ENCODE measurements around the gene PASK. TPM values are rescaled to one million over a fixed set of nuclear protein-coding genes. Genes with fewer than 3 reads are reported as not detected.

Gene PASK
- 0.81 and 1.8 TPM in 2 replicates for total RNA-seq

DNA sequence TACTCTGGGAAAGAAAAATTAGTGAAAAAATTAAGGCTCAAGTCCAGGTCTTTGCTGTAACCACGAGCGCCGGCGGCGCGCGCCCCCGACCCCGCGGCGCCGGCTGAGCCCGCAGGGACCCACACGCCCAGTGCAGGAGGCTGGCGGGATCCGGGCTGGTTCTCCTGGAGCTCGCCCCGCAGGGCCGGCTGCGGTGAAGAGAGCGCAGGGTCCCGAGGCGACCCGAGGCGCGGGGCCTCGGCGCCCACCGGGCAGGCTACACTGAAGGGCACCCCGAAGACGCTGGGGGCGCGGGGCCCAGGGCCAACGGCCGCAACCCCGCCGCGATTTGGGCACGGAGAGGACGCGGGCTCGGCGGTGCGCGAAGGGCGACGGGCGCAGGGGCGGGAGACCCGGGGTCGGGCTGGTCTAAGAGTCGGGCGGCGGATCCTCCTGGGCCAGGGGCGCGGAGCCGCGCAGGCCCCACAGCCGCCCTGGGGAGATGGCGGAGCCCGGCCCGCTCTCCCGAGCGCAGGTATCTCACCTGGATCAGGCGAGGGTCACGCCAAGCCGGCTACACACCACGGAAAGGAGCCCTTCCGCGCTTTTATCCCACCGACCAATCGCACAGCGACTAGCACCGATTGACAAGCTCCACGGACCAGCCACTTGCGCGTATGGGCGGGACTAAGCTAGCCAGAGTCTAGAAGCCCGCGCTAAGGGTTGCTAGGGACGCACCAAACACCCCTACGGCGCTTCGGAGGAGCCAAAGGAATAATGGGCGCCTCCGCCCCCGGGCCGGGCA, at the start of gene PASK:
Gene PASK, minus strand, starts transcription at position 582 of the 784 bp plus-strand sequence. CDS start 6,440 bp downstream, outside the sequence.

DNA sequence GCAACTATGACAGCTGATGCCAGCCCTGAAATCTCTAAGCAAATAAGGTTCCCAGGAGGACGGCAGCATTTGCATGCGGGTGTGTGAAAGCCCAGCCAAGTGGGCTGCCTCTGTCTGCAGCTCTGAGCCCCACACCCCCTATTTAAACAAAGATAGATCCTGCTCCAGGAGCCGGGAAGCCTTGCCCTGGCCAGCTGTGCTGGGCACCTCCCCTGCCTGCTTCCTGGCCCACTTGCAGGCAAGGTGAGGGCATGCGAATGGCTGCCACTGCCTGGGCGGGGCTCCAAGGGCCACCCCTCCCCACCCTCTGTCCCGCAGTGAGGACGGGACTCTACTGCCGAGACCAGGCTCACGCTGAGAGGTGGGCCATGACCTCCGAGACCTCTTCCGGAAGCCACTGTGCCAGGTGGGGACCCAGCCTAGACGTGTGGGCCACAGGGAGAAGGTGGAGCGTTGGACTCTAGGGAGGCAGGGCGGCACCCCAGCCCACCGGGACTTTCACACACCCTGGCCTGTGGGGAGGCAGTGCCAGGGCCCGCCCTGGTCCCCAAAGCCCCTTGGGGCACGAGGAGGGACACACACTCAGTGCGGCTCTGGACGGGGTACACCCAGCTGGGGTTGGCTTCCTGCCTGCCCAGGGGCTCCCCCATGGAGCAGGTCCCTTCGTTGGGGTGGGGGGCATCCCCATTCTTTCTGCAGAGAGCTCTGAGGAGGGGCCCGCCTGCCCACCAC, 39.3 kb upstream of the PASK start, which contains the start of gene ANO7:
Gene ANO7, plus strand, starts transcription at position 317 of the 732 bp plus-strand sequence. CDS start 1,387 bp downstream, outside the sequence.

DNA sequence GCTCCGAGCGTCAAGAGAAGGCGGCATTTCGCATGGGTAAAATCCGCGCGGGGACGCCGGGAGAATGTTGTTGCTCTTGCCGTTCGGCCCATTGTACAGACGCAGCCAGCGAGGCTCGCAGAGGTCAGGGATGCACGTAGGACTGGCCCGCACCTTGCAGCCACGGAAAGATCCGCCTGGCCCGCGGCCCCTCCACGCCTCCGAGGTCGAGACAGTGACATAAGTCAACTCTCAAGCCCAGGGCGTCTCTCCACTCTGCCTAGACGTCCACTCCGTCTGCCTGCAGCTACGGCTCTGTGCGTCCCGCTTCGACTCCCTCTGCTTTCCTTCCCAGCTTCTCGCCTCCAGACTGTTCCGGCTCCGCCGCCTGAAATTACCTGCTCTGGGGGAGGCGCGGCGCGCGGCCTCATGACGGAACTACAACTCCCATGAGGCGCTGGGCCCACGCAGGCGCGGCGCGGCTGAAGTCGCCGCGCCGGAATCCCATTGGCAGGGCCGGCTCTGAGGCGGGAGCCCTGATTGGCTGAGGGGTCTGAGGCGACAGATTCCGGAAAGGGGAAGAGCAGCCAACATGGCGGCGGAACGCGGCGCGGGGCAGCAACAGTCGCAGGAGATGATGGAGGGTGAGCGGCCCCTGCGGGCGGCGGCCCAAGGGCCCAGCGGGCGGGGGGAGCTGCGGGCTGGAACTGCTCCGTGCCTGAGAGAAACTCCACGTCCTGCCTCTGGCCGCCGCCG, 820 bp upstream of the PASK start, which contains the start of gene PPP1R7:
Gene PPP1R7, plus strand, starts transcription at position 543 of the 735 bp plus-strand sequence. Its CDS starts 29 bp downstream, at position 572.

DNA sequence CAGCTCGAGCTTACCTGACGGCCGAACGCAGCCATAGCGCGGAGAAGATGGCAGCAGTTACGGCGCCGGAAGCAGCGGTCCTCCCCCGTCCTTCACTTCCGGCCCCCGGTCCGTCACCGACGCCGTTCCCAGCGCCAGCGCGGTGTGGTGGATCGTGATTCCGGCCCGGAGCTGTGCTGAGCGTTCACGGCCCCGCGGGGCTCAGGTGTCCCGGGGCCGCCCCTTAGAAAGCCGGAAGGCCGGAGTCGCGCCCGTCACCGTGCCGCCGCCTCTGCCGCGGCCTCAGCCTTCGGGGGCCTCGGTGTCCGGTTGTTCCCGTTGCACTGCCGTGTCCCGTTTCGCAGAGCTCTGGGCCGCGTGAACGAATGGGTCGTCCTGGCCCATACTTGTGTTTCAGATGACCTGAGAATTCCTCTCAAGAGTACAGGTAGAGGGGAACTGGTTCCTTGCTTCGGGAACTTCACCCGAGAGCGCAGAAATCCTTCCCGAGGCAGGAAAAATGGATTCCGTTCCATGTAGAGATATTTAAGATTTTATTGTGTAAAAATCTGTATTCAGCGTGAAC, 47.0 kb downstream of the PASK start, which contains the start of gene MTERF4:
Gene MTERF4, minus strand, starts transcription at position 49 of the 565 bp plus-strand sequence. Its CDS starts 14 bp downstream, at position 35.

Other genes starting within 250 kb of the PASK start
- 0.12 and 0.29 TPM in 2 replicates for gene CROCC2, start 243.1 kb downstream of the PASK start, total RNA-seq
- 176 and 211 TPM in 2 replicates for gene SNED1, start 150.9 kb downstream of the PASK start, total RNA-seq
- 20.5 and 21.6 TPM in 2 replicates for gene MTERF4, start 47.2 kb downstream of the PASK start, total RNA-seq
- gene PPP1R7, start 995 bp upstream of the PASK start, total RNA-seq, result 53.0 and 60.9 TPM in 2 replicates
- 0.73 and 1.00 TPM in 2 replicates for gene ANO7, start 39.2 kb upstream of the PASK start, total RNA-seq
- 731 and 793 TPM in 2 replicates for gene HDLBP, start 166.2 kb upstream of the PASK start, total RNA-seq
- gene SEPTIN2, start 166.5 kb upstream of the PASK start, total RNA-seq, result 349 and 408 TPM in 2 replicates
- gene FARP2, start 206.8 kb upstream of the PASK start, total RNA-seq, result 21.2 and 24.0 TPM in 2 replicates